Stimulated activated CD8-positive, alpha-beta memory T cell treated with anti-CD3 and anti-CD28 coated beads, Interleukin-12 subunit alpha, Interleukin-12 subunit beta, amount 100 ng/mL, for 24 hours (primary cell): ENCODE data around the gene PDRG1.

Source experiments
- DNase-seq: peaks from one replicate; pipeline ENCODE4 v3.0.0-alpha.2; 2020; ENCODE audit errors: extremely low read depth

PDRG1 gene

GRCh38 chr20:31907046-31907445 is 44.8 kb downstream of the PDRG1 start:
- DNase-seq: no peak

GRCh38 chr20:31906001-31906400 is 45.8 kb downstream of the PDRG1 start:
- no peak for DNase-seq

GRCh38 chr20:31903627-31904386 is 48.0 kb downstream of the PDRG1 start:
- DNase-seq: no peak

- DNase-seq: no peak
These were observed 50.2 kb downstream of the PDRG1 start for GRCh38 chr20:31901615-31902014.

GRCh38 chr20:31897541-31897940 is 54.3 kb downstream of the PDRG1 start:
- DNase-seq: no peak

GRCh38 chr20:31896049-31896448 is 55.8 kb downstream of the PDRG1 start:
- DNase-seq: no peak

GRCh38 chr20:31894980-31895675 is 56.7 kb downstream of the PDRG1 start:
- no peak for DNase-seq
